T-helper 22 cell (primary cell): Measurements from ENCODE around the gene PGBD4.

Source experiments
- DNase-seq: peaks from one replicate; pipeline ENCODE4 v3.0.0-alpha.2; 2020; ENCODE audit warnings: low read depth

Gene PGBD4

GRCh38 chr15:34101366-34102174, at the start of gene PGBD4, which contains the start of gene EMC7:
TSS of gene PGBD4 (plus strand) at chr15:34102083. CDS start at chr15:34102532, 449 bp downstream.
TSS of gene EMC7 (minus strand) at chr15:34101862. CDS start at chr15:34101839, 23 bp downstream.
- peak; percentile 98 for DNase-seq

DNA sequence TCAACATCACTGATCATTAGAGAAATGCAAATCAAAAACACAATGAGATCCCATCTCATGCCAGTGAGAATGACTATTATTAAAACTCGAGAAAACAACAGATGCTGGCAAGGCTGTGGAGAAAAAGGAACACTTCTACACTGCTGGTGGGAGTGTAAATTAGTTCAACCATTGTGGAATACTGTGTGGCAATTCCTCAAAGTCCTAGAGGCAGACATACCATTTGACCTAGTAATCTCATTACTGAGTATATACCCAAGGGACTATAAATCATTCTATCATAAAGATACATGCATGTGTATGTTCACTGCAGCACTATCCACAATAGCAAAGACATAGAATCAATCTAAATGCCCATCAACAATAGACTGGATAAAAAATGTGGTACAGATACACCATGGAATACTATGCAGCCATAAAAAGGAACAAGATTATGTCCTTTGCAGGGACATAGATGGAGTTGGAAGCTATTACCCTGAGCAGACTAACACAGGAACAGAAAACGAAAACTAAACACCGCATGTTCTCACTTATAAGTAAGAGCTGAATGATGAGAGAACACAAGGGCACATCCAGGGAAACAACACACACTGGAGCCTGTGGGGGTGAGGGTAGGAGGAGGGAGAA, 47.7 kb upstream of the PGBD4 start:
- no peak for DNase-seq

DNA sequence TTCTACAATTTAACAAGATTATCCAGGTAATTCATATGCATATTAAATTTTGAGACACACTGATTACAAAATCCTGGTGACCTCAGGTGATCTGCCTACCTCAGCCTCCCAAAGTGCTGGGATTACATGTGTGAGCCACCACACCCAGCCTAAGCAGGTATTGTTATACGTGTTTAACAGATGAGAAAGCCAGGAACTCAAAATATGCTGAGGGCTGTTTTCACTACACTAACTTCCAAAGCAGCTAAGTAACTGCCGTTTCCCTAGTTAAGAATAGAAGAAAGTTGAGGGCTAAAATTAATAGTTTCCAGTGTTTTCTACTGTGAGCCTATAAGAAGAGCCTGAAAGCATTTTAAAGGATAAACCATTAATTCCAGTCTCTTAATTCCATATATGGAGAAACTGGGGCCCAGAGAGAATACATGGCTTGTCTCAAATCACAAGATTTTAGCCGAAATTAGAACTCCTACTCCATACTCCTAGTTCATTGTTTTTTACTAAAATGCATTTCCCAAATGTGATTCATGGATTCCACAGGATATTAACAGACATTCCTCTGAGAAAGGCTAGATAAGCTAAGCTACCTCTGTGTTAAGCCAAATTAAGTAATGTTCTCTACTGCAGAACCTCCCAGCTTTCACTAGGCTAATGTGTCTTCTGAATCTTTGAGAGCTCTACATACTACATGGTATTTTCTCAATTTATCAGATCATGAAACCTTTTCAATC, 45.9 kb upstream of the PGBD4 start:
- DNase-seq = no peak

- no peak for DNase-seq
Observed at GRCh38 chr15:34056911-34057310, 45.0 kb upstream of the PGBD4 start.

GRCh38 chr15:34059476-34059875, 42.4 kb upstream of the PGBD4 start:
- no peak for DNase-seq

- no peak for DNase-seq
Observed at GRCh38 chr15:34059946-34060345, 41.9 kb upstream of the PGBD4 start.

GRCh38 chr15:34064438-34064837, 37.4 kb upstream of the PGBD4 start:
- DNase-seq = no peak

DNA sequence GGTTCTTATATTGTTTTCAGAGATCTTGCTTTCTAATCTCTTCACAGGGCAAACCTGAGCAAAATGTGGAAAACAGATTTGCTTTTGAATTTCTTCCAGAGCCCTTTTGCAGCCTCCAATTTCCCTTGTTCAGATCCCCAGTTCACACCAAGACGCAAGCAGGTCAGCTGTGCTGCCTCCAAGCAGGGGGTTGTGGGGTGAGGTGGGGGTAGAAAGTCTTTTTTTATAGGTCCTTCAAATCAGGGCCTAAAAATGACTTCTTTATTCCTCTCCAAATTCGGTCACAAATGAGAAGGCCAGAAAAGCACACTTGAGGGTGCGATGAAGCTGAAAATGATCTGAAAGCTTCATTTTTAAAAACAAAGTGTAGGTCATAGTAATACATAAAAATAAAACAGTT, 36.6 kb upstream of the PGBD4 start:
- no peak for DNase-seq

DNA sequence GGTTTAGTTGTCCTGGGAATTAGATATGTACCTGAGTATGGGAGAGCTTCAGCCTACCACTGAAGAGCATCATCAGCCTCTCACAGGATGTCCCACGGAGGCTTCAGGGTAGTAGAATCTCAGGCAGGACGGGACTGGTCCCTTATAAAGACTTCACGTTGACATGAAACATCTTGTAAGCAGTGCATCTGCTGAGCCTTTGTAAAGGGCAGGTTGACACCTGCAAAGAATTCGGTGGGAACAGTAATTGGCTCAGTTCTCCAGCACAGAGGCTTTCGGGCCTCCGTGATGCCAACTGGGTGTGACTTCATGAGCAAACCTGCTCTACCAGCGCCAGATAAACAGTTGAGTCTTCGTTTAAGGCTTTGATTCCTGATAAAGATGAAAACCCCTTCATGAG, 35.9 kb upstream of the PGBD4 start:
- no peak for DNase-seq

DNA sequence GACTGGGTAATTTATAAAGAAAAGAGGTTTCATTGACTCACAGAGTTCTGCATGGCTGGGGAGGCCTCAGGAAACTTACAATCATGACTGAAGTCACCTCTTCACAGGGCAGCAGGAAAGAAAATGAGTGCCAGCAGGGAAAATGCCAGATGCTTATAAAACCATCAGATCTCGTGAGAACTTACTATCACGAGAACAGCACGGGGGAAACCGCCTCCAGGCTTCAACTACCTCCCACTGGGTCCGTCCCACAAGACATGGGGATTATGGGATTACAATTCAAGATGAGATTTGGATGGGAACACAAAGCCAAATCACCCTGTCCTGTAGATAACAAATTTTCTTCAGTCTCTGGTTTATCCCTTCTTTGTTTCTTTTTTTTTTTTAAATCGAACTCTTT, 31.9 kb upstream of the PGBD4 start:
- no peak for DNase-seq

DNA sequence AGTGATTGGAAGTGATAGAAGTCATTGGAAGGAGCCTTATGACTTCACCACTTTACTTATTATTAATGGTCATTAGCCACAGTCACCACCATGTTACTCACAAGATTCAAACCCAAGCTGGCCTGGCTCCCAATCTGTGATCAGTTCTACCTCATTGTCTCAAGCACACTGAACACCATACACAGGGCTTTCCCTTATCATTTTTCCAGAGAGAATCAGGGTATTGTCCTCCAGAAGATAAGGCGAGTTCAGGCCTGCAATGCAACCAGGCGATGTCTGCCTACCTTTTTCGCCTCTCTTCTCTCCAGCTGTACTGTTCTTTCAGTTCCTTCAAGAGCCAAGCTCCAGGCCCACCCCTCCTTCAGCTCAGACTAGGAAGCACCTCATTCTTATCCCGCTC, 25.1 kb upstream of the PGBD4 start:
- DNase-seq = no peak

- no peak for DNase-seq
Observed at GRCh38 chr15:34078900-34079299, 23.0 kb upstream of the PGBD4 start.

GRCh38 chr15:34079904-34080303, 22.0 kb upstream of the PGBD4 start:
- DNase-seq = no peak

- no peak for DNase-seq
Observed at GRCh38 chr15:34084086-34084485, 17.8 kb upstream of the PGBD4 start.

DNA sequence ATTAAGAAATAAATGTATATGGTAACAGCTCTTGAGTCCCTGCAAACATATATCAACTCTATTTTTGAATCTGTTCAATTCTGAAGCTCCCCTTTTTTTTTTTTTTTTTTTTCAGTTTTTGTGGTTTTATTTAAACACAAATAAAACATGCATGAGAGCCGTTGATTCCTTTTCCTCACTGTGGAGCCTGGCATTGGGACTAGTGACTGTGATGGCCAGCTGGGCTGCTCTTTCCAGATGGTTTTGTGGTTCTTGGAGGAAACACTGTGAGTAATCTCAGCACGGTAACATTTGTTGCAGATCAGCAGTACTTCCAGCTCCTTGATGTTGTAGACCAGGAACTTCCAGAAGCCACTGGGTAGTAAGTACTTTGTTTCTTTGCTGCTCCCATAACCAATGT, 16.1 kb upstream of the PGBD4 start:
- DNase-seq = no peak

DNA sequence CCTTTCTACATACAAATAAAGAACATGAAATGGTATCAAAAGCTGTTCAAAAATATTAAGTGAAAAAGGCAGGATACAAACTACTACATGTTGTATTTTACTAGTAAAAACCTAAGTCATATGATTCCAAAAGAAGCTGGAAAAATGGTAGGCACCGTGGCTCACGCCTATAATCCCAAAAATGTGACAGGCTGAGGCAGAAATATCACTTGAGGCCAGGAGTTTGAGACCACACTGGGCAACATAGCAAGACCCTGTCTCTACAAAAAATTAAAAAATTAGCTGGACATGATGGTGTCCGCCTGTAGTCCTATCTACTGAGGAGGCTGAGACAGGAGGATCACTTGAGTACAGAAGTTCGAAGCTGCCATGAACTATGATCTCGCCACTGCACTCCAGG, 2.0 kb upstream of the PGBD4 start:
- no peak for DNase-seq

DNA sequence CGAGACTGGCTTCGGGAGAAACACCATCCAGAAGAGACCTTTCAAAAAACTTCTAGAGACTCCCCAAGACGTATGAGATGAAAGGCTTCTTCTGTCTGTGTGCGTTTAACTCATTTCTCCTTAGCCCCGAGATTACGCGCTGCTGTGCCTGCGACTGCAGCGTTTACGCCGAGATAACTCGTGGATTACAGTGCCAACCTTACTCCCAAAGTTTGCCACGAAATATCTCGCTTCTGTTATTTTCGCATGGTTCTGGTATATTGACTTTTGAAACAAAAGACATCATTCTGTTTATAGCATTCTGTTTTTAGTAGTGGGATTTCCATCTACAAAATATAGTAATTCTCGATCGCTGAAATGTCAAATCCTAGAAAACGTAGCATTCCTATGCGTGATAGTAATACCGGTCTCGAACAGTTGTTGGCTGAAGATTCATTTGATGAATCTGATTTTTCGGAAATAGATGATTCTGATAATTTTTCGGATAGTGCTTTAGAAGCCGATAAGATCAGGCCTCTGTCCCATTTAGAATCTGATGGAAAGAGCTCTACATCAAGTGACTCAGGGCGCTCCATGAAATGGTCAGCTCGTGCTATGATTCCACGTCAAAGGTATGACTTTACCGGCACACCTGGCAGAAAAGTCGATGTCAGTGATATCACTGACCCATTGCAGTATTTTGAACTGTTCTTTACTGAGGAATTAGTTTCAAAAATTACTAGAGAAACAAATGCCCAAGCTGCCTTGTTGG, 467 bp downstream of the PGBD4 start:
- no peak for DNase-seq

- no peak for DNase-seq
Observed at GRCh38 chr15:34106423-34106822, 4.5 kb downstream of the PGBD4 start.

GRCh38 chr15:34107315-34107714, 5.4 kb downstream of the PGBD4 start:
- no peak for DNase-seq

DNA sequence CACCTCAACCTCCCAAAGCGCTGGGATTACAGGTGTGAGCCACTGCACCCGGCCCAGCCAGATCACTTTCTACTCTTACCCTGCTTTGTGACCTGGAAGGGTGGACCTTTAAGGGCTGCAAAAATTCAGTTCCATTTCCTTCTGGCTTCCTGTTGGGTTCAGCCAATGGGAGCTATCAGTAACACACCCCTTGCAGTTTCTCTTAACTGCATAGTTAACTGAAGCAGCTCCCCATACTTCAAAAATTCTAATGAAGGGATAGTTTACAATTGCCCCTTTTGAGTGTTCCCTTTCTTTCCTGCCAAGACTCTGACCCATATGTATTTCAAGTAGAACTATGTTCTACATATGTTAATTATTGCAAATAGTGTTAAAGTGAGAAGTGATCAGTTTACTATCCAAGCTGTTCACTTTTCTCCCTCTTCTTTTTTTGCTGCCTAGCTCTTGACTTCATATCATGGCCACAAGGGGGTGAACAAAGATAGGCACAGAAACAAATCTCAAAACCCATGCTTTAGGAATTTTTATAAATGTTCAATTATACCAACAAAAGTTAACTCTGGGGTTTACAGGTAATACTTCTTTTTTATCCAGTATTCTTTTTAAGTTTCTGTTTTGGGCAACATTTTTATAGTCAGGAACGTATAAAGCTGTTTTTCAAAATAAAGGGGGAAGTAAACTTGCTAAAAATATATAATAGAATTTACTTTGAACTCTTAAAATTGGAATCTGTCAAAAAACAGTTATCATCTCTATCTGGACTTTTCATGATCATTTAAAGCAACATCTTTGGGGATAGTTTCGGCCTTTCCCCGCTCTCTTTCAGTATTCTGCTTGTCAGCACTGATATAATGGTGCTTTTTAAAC, 8.1 kb downstream of the PGBD4 start:
- DNase-seq = no peak

DNA sequence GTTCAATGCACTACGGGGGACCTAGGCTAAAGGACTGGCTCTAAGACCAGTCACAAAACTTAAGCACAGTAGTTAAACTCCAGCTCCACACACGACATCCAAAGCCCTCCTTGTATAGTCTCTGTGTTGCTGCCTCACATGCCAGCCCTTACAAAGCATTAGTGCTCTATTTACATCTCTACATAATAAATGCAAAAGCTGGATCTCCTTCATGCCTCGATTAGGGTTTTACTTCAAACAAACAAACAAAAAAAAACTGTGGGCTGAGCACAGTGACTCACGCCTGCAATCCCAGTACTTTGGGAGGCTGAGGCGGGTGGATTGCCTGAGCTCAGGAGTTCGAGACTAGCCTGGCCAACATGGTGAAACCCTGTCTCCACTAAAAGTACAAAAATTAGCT, 9.6 kb downstream of the PGBD4 start:
- no peak for DNase-seq
